GM23338 (cell line): ENCODE data around the gene NLGN1. TPM values are rescaled to one million over a fixed set of nuclear protein-coding genes. Genes with fewer than 3 reads are reported as not detected.

Experiments
- ATAC-seq: fragments of 200-7000 bp; cut with Tn5 transposase; 3 replicates; pipeline ENCODE4 v1.9.1; 2020
- DNase-seq: peaks from one replicate; pipeline ENCODE4 v3.0.0-alpha.2; 2015; ENCODE audit warnings: low spot score
- H2AFZ ChIP-seq: fragments of 200-600 bp; sonication (generic); 2 replicates; pipeline ENCODE4 v1.8.0; 2016; ENCODE audit warnings: antibody characterized with exemption, mild to moderate bottlenecking, moderate library complexity
- H3F3A ChIP-seq: fragments of 200-600 bp; sonication (generic); replicated peaks from 2 replicates; pipeline ENCODE4 v1.8.0; 2017; ENCODE audit warnings: antibody characterized with exemption, mixed run types, low read depth
- H3K27ac ChIP-seq: fragments of 200-600 bp; sonication (generic); 2 replicates; pipeline ENCODE4 v1.6.1; 2016; ENCODE audit warnings: low read depth
- H3K27me3 ChIP-seq: fragments of 200-600 bp; sonication (generic); 2 replicates; pipeline ENCODE4 v1.8.0; 2016; ENCODE audit warnings: mild to moderate bottlenecking, mixed run types, moderate library complexity; ENCODE audit not compliant: insufficient read depth
- H3K36me3 ChIP-seq: fragments of 200-600 bp; sonication (generic); 2 replicates; pipeline ENCODE4 v1.8.0; 2016; ENCODE audit warnings: mild to moderate bottlenecking; ENCODE audit not compliant: insufficient read depth
- H3K4me1 ChIP-seq: fragments of 200-600 bp; sonication (generic); 2 replicates; pipeline ENCODE4 v1.8.0; 2016; ENCODE audit warnings: mild to moderate bottlenecking, moderate library complexity; ENCODE audit not compliant: insufficient read depth
- H3K4me2 ChIP-seq: fragments of 200-600 bp; sonication (generic); 2 replicates; pipeline ENCODE4 v1.7.1; 2017; ENCODE audit warnings: mixed run types
- H3K4me3 ChIP-seq: fragments of 200-600 bp; sonication (generic); 2 replicates; pipeline ENCODE4 v1.6.1; 2016; ENCODE audit warnings: mixed run types
- H3K79me2 ChIP-seq: fragments of 200-600 bp; sonication (generic); replicated peaks from 2 replicates; pipeline ENCODE4 v1.8.0; 2017; ENCODE audit warnings: mild to moderate bottlenecking; ENCODE audit not compliant: insufficient read depth
- H3K9me2 ChIP-seq: fragments of 200-600 bp; sonication (generic); 2 replicates; pipeline ENCODE4 v1.8.0; 2017; ENCODE audit not compliant: insufficient read depth
- H4K20me1 ChIP-seq: fragments of 200-600 bp; sonication (generic); replicated peaks from 2 replicates; pipeline ENCODE4 v1.8.0; 2017; ENCODE audit warnings: mild to moderate bottlenecking; ENCODE audit not compliant: insufficient read depth
- H3K27ac Mint-ChIP-seq: 2 replicates; pipeline ENCODE4 v1.8.0; 2020; ENCODE audit warnings: inconsistent platforms, mild to moderate bottlenecking, moderate library complexity, mixed read lengths
- H3K27me3 Mint-ChIP-seq: 3 replicates; pipeline ENCODE4 v1.8.0; 2022; ENCODE audit warnings: low read depth, mild to moderate bottlenecking, moderate library complexity, mixed read lengths, inconsistent platforms; ENCODE audit not compliant: insufficient read depth, poor library complexity
- H3K36me3 Mint-ChIP-seq: 3 replicates; pipeline ENCODE4 v1.8.0; 2021; ENCODE audit warnings: low read depth, mild to moderate bottlenecking, inconsistent platforms, moderate library complexity, mixed read lengths
- H3K4me1 Mint-ChIP-seq: 3 replicates; pipeline ENCODE4 v1.8.0; 2020; ENCODE audit warnings: mild to moderate bottlenecking, inconsistent platforms, mixed read lengths
- H3K4me3 Mint-ChIP-seq: 3 replicates; pipeline ENCODE4 v1.8.0; 2021; ENCODE audit warnings: moderate library complexity, mild to moderate bottlenecking, inconsistent platforms, mixed read lengths
- H3K9me3 Mint-ChIP-seq: 3 replicates; pipeline ENCODE4 v1.8.0; 2020; ENCODE audit warnings: moderate library complexity, mild to moderate bottlenecking, inconsistent platforms, mixed read lengths
- CREB1 ChIP-seq: fragments of 250-450 bp; sonication (Bioruptor Pico); IDR thresholded peaks from 2 replicates; pipeline ENCODE4 v1.5.0; 2020; ENCODE audit warnings: low read depth, mild to moderate bottlenecking, moderate library complexity
- CTCF ChIP-seq, 2 experiments: fragments of 200-600 bp in 1 of 2; sonication (generic) in 1 of 2; conservative IDR thresholded peaks; 2 replicates each; pipeline versions ENCODE4 v1.5.1 to v1.6.1; 2016 to 2017; ENCODE audit warnings: antibody characterized with exemption in 2 of 2, low read depth in 2 of 2, mild to moderate bottlenecking in 2 of 2, moderate library complexity in 1 of 2
- ETS1 ChIP-seq: IDR thresholded peaks from 2 replicates; pipeline ENCODE4 v1.6.1; 2016; ENCODE audit warnings: antibody characterized with exemption
- EZH2 ChIP-seq: fragments of 200-600 bp; sonication (generic); IDR thresholded peaks from one replicate; pipeline ENCODE4 v1.8.0; 2017; ENCODE audit warnings: antibody characterized with exemption, mild to moderate bottlenecking, low read depth; ENCODE audit not compliant: unreplicated experiment
- EZH2phosphoT487 ChIP-seq: fragments of 200-600 bp; sonication (generic); IDR thresholded peaks from one replicate; pipeline ENCODE4 v1.8.1; 2018; ENCODE audit warnings: antibody characterized with exemption; ENCODE audit not compliant: unreplicated experiment
- JUNB ChIP-seq: IDR thresholded peaks from one replicate; pipeline ENCODE4 v1.6.1; 2016; ENCODE audit warnings: antibody characterized with exemption; ENCODE audit not compliant: unreplicated experiment
- POLR2AphosphoS5 ChIP-seq: IDR thresholded peaks from 2 replicates; pipeline ENCODE4 v1.6.1; 2016; ENCODE audit warnings: antibody characterized with exemption, low read depth
- STAT1 ChIP-seq: IDR thresholded peaks from one replicate; pipeline ENCODE4 v1.6.1; 2016; ENCODE audit warnings: antibody characterized with exemption; ENCODE audit not compliant: unreplicated experiment
- ZNF114 ChIP-seq: fragments of 250-450 bp; sonication (Bioruptor Pico); IDR thresholded peaks from 2 replicates; pipeline ENCODE4 v1.5.0; 2020; ENCODE audit warnings: mild to moderate bottlenecking, moderate library complexity
- ZNF331 ChIP-seq: fragments of 250-450 bp; sonication (Bioruptor Pico); IDR thresholded peaks from 2 replicates; pipeline ENCODE4 v1.5.0; 2020; ENCODE audit warnings: low read depth, mild to moderate bottlenecking, moderate library complexity
- ZNF462 ChIP-seq: fragments of 250-450 bp; sonication (Bioruptor Pico); IDR thresholded peaks from 2 replicates; pipeline ENCODE4 v1.5.0; 2020; ENCODE audit warnings: mild to moderate bottlenecking, moderate library complexity
- polyA plus RNA-seq: library from polyadenylated mRNA; unstranded; fragments of >200 nt; fragmentation: Nextera tagmentation; extraction: Ambion mirVana; gene quantifications from 2 replicates; pipeline ENCODE4 v1.2.1, GENCODE V29; 2016
- total RNA-seq: library from RNA; depleted of rRNA; stranded (reverse); fragments of >200 nt; shearing (Covaris generic); gene quantifications from 2 replicates; pipeline ENCODE4 v1.2.3, GENCODE V29; 2014

NLGN1 gene
- total and polyA plus RNA-seq, 2 experiments from 2014 or later, result 6.5 to 18.6 TPM

GRCh38 chr3:174329321-174329720, 931.8 kb downstream of the NLGN1 start (continued):
- no peak for TF ChIP-seq CTCF (conservative IDR thresholded peaks at IDR 0.05; ENCODE audit: low read depth in 2 of 2)
- TF ChIP-seq ETS1, result no peak
- no peak for TF ChIP-seq EZH2

- no peaks in the 10 kb centered on the region for H3K9me3 Mint-ChIP-seq
- TF ChIP-seq CTCF (conservative IDR thresholded peaks at IDR 0.05; ENCODE audit: low read depth in 2 of 2), result no peak
- TF ChIP-seq STAT1, result no peak
- TF ChIP-seq POLR2AphosphoS5, result no peak
- TF ChIP-seq EZH2, result no peak
- TF ChIP-seq ZNF462 (CRISPR knock-in tag), result no peak
- no peak for TF ChIP-seq EZH2phosphoT487
- TF ChIP-seq ZNF331 (CRISPR knock-in tag), result no peak
- no peak for TF ChIP-seq CREB1 (CRISPR knock-in tag)
- no peak for TF ChIP-seq ZNF114 (CRISPR knock-in tag)
- TF ChIP-seq JUNB, result no peak
These were observed 932.8 kb downstream of the NLGN1 start for GRCh38 chr3:174330303-174330702.

More at GRCh38 chr3:174330303-174330702, 932.8 kb downstream of the NLGN1 start:
- Mint-ChIP-seq H3K4me3 (no peak overlapping the region), H3K27me3 (no peaks in the 10 kb centered on the region), H3K36me3 (no peaks in the 10 kb centered on the region), H3K27ac (no peak overlapping the region), H3K4me1 (peaks cover 23% of the 10 kb centered on the region)
- no peak for ATAC-seq
- Histone ChIP-seq H3K4me1 (peaks cover 11% of the 10 kb centered on the region; the same call in 1 of the 2 replicates), H2AFZ (no peak overlapping the region), H3K9me2 (0 out of 2 replicates have a peak, but pooled peaks cover 6% of the 10 kb centered on the region), H4K20me1 (no peaks in the 10 kb centered on the region), H3F3A (no peaks in the 10 kb centered on the region), H3K27me3 (no peaks in the 10 kb centered on the region), H3K27ac (no peak overlapping the region), H3K36me3 (no peaks in the 10 kb centered on the region), H3K4me2 (no peak overlapping the region), H3K79me2 (no peaks in the 10 kb centered on the region), H3K4me3 (no peak overlapping the region)
- no peak for DNase-seq
